LNCAP (cell line): ENCODE measurements around the gene PER3.

Experiments
- CTCF ChIP-seq: fragments of 450-650 bp; IDR thresholded peaks from 2 replicates; pipeline ENCODE4 v1.5.1; 2017; ENCODE audit warnings: mild to moderate bottlenecking

PER3 gene

GRCh38 chr1:7884757-7885156 lies 100.7 kb downstream of the PER3 start:
- TF ChIP-seq CTCF, result no peak

DNA sequence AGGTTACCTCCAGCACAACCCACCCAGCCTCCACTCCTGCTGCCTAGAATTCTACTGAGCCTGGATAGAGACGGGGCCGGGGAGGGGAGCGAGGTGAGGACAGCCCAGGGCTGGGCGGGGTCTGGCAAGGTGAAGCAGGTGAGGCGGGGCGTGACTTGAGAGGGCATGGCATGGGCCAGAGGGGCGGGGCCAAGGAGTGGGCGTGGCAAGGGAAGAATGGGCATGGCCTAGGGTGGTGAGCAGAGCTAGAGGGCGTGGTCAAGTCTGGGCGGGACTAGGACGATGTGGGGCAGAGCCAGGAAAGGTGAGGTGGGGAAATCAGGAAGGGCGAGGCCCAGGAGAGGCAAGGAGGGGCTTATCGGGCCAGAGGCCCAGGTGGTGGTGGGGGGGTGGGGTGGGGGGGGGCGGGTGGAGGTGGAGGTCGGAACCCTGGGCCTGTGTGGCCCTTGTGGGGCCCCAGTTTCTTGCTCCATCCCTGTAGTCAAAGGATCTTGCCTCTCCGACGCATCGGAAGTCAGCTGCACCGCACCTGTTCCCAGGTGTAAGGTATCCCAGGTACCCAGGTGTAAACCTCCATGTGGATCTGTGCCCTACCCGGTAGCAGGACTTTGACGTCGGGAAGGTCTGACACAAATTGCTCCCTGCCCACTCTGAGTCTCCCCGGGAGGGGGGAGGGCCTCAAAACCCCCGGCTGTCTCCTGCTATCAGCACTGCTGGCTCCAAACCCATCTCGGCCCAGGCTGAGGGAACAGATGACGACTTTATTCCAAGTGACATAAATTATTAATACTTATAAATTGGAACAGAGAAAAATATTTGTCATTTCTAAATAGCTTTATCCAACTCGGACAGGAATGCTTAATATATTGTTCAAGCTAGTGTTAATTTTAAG lies 101.7 kb downstream of the PER3 start:
- TF ChIP-seq CTCF, result no peak

DNA sequence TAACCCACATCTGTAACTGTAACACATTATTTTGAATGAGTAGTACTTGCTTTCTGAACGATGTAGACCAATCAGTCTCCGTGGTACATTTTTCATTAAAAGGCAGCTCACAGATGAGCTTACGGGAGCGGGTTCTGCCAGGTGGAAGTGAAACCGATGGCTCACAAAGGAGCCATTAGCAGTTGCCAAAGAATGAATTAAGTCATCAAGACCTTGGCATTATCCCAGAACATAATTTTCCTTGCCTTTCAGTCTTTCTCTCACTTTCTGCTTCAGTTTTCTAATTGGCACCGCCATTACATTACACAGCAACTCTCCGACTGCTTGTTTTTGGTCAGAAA lies 102.3 kb downstream of the PER3 start:
- no peak for TF ChIP-seq CTCF

DNA sequence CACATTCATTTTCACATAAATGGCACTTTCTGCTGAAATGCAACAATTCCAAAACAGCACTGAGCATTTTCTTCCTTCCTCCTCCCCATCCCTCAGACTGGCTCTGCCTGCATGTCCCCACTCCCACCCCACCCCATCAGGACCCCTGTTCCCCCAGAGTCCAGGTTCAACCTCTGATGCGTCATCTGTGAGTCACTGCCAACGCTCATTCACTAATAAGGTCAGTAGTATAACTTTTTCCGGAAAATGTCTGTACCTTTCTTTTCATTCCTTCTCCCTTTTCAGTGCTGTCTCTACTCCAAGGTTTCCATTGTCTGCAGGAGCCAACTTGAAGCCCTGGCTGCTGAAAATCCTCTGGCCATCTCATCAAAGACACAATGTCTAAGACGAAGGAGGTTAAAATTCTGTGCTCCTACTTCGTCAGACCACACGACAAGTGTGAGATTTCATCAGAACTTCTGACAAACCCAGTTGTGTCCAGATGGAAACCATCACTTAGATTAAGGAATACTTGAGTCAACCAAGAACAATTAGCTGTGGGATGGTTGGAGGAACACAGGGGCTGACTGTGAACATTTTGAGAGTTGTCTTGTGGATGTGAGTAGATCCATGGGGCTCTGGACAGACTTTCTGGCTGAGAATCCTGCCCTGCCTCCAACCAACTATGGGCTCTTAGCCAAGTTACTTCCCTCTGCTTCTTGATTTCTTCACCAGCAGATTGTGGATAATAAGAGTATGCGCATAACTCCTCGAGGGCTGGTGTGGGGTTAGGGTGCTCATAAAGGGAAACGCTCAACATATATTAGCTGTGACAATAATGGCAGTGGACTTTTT lies 104.4 kb downstream of the PER3 start:
- TF ChIP-seq CTCF, result no peak

DNA sequence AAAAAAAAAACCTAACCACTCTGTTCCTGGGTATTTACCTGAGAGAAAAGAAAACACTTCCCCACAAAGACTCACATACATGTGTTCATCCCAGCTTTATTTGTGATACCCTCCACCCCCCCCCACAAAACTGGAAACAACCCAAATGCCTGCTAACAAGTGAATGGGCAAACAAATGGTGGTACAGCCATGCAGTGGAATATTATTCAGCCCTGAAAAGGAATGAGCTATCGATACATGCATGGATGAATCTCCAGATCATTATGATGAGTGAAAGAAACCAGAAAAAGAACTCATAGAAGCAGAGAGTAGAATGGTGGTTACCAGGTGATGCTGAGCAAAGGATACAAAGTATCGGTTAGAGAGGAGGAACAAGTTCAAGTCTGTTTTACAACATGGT lies 106.8 kb downstream of the PER3 start:
- no peak for TF ChIP-seq CTCF

DNA sequence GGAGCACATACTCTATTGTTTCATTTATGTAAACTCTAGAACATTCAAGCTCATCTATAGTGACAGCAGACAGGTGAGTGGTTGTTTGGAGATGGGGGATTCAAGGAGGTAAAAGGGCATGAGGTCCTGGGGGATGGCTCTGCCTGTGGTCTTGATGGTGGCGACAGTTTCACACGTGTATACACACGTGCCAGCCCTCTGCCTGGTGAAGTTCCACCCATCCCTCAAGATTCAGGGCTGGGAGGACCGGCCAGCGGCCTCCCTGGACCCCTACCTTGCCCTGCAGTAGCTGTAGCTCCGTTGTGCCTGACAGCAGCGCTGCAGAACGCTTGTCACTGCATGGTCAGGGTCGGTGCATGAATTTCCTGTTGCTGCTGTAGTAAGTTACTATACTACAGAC lies 107.7 kb downstream of the PER3 start:
- TF ChIP-seq CTCF, result no peak

GRCh38 chr1:7893529-7894180 lies 109.6 kb downstream of the PER3 start:
- TF ChIP-seq CTCF, result no peak
